GM06990 (cell line): ENCODE results near the gene MYO5A.

Source experiments
- DNase-seq: peaks from one replicate; pipeline ENCODE4 v3.0.0-alpha.2; 2011; ENCODE audit not compliant: insufficient read length; ENCODE audit errors: extremely low read depth
- H3K27me3 ChIP-seq: replicated peaks from 2 replicates; pipeline ENCODE4 v1.6.0; 2011; ENCODE audit warnings: low read length; ENCODE audit not compliant: control insufficient read depth, insufficient read depth
- H3K36me3 ChIP-seq: 2 replicates; pipeline ENCODE4 v1.5.1; 2011; ENCODE audit warnings: low read length; ENCODE audit not compliant: control insufficient read depth, insufficient read depth
- H3K4me3 ChIP-seq: replicated peaks from 2 replicates; pipeline ENCODE4 v1.5.1; 2011; ENCODE audit warnings: low read depth, mild to moderate bottlenecking, control low read depth, low read length
- CTCF ChIP-seq: IDR thresholded peaks from 2 replicates; pipeline ENCODE4 v1.5.1; 2011; ENCODE audit warnings: low read length, control low read depth, mild to moderate bottlenecking, inconsistent platforms; ENCODE audit not compliant: insufficient read depth, poor library complexity, severe bottlenecking

MYO5A gene

GRCh38 chr15:52360229-52361203, 168.2 kb downstream of the MYO5A start:
- no peaks in the 10 kb centered on the region for H3K27me3 ChIP-seq
- peaks cover 4% of the 10 kb centered on the region for H3K36me3 ChIP-seq
- DNase-seq = no peak
- TF ChIP-seq CTCF = no peak
- H3K4me3 ChIP-seq = no peak overlapping the region

- Histone ChIP-seq H3K36me3 (peaks cover 4% of the 10 kb centered on the region), H3K27me3 (no peaks in the 10 kb centered on the region), H3K4me3 (no peak overlapping the region)
- TF ChIP-seq CTCF = no peak
- no peak for DNase-seq
These were observed 169.0 kb downstream of the MYO5A start for GRCh38 chr15:52359722-52360121.

GRCh38 chr15:52357949-52358348, 170.7 kb downstream of the MYO5A start:
- H3K36me3 ChIP-seq = peaks cover 6% of the 10 kb centered on the region
- no peaks in the 10 kb centered on the region for H3K27me3 ChIP-seq
- no peak for DNase-seq
- no peak overlapping the region for H3K4me3 ChIP-seq
- no peak for TF ChIP-seq CTCF

DNA sequence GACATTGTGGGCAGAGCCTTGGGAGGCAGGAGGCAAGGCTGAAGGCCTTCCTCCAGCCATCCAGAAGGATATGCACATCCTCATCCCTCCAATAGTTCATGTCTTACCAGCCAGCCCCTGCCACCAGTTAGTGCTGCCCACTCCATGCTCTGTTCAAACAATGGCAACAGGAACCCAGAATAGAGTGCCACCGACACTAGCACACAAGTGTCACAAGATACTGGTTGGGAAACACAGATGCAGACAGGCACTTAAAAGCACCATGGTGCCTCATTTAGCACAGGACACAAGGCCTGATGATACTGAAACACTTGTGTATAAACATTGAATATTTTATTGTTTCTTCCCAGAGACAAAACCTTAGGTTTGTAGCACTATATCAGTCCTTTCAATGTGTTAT, 176.6 kb downstream of the MYO5A start:
- Histone ChIP-seq H3K36me3 (peaks cover 17% of the 10 kb centered on the region), H3K27me3 (no peaks in the 10 kb centered on the region), H3K4me3 (no peak overlapping the region)
- TF ChIP-seq CTCF = no peak
- no peak for DNase-seq

DNA sequence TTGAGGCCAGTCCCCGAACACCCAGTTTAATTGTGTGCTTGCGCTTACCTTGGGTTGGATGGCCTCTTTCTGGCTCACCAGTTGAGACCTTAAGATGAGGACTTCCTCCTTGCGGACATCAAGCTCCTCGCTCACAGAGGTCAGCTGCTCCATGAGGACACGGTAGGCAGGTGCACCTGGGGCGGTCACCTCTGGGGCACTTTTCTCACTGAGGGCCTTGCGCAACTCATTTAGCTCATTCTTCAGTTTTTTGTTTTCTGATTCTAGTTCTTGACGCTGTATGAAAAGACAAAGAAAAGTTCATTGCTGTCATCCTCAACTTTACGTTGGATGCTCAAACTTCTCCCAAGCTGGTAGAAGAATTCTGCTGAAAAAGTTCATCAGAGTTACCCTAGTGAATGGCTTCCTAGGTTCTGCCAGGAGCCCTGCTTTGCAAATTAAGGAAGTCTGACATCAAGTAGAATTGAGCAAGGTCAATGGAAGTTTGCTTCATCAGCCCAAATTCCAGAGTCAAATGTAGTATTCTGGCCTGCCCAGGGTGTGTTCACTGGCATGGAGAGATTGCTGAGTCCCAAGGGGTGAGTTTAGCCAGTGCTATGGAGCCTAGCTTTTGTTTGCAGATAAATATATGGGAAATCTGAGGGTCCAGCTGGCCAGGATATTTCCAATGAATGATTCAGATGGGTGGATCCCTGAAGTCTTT, 177.3 kb downstream of the MYO5A start:
- no peak overlapping the region for H3K4me3 ChIP-seq
- no peak for TF ChIP-seq CTCF
- H3K36me3 ChIP-seq = peaks cover 17% of the 10 kb centered on the region
- DNase-seq = no peak
- no peaks in the 10 kb centered on the region for H3K27me3 ChIP-seq
